ENCODE measurements around the gene VSX1. TPM values are rescaled to one million over a fixed set of nuclear protein-coding genes. Genes with fewer than 3 reads are reported as not detected.

VSX1 gene
- total and polyA plus RNA-seq, 7 donors = 0.03 TPM; not detected in 6

GRCh38 chr20:25047766-25048165 is 34.2 kb downstream of the VSX1 start:
- peaks cover 2 to 79% (median 61%) of the 10 kb centered on the region in 4 donors for H3K4me1 ChIP-seq
- WGBS, 2 donors = 77 to 86% methylated on average over 13 of the region's 13 CpGs
- no peak for TF ChIP-seq EP300 (IDR thresholded peaks at IDR 0.05)
- H3K27ac ChIP-seq = no peak overlapping the region
- no peaks in the 10 kb centered on the region for H3K27me3 ChIP-seq
- intact Hi-C loops (cut with DNase I) = loop anchor here (10.0 kb wide), 1 partner anchor 1413 kb away; the partner anchor contains the start of gene CST3
- H3K36me3 ChIP-seq = peaks cover 8 to 32% (median 19%) of the 10 kb centered on the region in 4 donors
- no peak overlapping the region for H3K4me3 ChIP-seq
- H3K9me3 ChIP-seq = no peaks in the 10 kb centered on the region
- peak; percentile 54 for DNase-seq

DNA sequence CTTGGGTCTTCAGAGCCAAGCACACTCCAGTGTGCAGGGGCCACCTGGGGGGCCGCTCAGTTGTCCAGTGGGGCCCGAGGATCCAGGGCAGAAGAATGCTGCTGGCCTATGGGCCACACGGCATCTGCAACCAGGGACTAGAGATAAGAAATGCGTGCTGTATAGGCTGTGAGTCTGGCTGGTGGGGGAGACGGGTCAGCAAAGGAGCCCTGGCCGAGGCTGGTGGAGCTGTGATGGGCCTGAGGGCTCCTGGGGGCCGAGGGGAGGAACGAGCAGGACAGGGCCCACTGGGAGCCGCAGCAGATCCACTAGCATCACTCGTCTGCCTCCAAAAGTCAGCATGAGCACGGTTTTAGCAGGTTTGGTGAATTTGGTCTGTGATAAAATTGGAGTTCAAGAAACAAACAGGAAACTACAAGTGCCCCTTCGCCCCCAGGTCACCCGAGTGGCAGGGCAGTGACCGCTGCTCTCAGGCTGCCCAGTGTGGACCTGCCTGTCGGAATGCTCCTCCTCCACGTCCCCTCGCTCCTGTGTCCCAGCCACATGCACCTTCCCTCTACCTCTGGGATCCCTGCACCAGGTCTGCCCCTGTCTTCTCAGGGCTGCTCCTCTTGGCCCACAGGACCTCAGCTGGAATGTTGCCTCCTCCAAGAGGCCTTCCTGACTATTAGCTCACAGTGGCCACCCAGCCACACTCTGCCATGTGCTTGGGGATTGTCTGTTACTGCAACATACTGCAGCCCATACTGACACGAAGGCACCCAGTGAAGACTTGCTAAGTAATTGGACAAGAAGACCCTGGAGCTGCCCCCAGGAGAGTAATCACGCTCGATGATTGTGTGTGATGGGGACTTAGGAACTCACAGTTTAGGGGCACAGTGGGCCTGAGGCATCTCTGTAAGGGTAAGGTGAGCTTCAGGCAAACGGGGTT is 34.9 kb downstream of the VSX1 start:
- peak; percentile 58 for DNase-seq
- TF ChIP-seq POLR2AphosphoS5 (IDR thresholded peaks at IDR 0.05) (no peak), EP300 (IDR thresholded peaks at IDR 0.05) (no peak), CTCF (IDR thresholded peaks at IDR 0.05) (no peak)

GRCh38 chr20:25046181-25046641 is 35.7 kb downstream of the VSX1 start:
- TF ChIP-seq EP300 (IDR thresholded peaks at IDR 0.05) (no peak), CTCF (IDR thresholded peaks at IDR 0.05) (no peak), POLR2AphosphoS5 (IDR thresholded peaks at IDR 0.05) (no peak), POLR2A (IDR thresholded peaks at IDR 0.05) (no peak)
- peak; percentile 51 for DNase-seq
- Histone ChIP-seq H3K4me1 (peaks cover 0 to 79% (median 60%) of the 10 kb centered on the region in 4 donors), H3K4me3 (no peak overlapping the region), H3K36me3 (peaks cover 8 to 32% (median 19%) of the 10 kb centered on the region in 4 donors), H3K27ac (no peak overlapping the region), H3K9me3 (no peaks in the 10 kb centered on the region), H3K27me3 (no peaks in the 10 kb centered on the region)
- intact Hi-C loops (cut with DNase I) = loop anchor here (10.0 kb wide), 1 partner anchor 1411 kb away; the partner anchor contains the start of gene CST3
- 82 to 89% methylated on average over 14 of the region's 14 CpGs for WGBS, 2 donors

More for the DNA sequence above, 34.9 kb downstream of the VSX1 start:
- 82 to 89% methylated on average over 21 of the region's 21 CpGs for WGBS, 2 donors
- peaks cover 0 to 79% (median 60%) of the 10 kb centered on the region in 4 donors for H3K4me1 ChIP-seq
- intact Hi-C loops (cut with DNase I) = loop anchor here (10.0 kb wide), 1 partner anchor 1412 kb away; the partner anchor contains the start of gene CST3
- peaks cover 8 to 32% (median 19%) of the 10 kb centered on the region in 4 donors for H3K36me3 ChIP-seq
- H3K9me3 ChIP-seq = no peaks in the 10 kb centered on the region
- H3K4me3 ChIP-seq = no peak overlapping the region
- H3K27me3 ChIP-seq = no peaks in the 10 kb centered on the region
- no peak overlapping the region for H3K27ac ChIP-seq

DNA sequence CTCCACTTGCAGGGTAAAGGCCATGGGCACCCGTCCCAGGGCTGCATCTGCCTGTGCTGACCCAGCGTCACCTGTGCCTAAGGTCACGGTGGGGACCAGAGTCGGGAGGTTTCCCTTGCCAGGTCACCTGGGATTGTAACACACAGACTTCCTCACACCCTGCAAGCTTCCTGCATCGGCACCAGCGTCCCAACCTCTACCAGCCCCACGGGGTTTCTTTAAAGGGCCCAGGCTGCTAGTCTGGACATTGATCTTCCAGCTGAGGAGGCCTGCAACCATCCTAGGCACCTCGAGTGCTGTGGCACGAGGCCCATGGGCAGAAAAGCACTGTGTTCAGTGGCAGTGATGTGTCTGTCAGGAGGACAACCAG is 36.6 kb downstream of the VSX1 start:
- intact Hi-C loops (cut with DNase I) = loop anchor here (10.0 kb wide), 1 partner anchor 1411 kb away; the partner anchor contains the start of gene CST3
- WGBS, 2 donors = 59 to 66% methylated on average over 9 of the region's 9 CpGs
- peak; percentile 58 for DNase-seq
- peaks cover 0 to 79% (median 60%) of the 10 kb centered on the region in 4 donors for H3K4me1 ChIP-seq
- TF ChIP-seq POLR2AphosphoS5 (IDR thresholded peaks at IDR 0.05) (no peak), CTCF (IDR thresholded peaks at IDR 0.05) (no peak), EP300 (IDR thresholded peaks at IDR 0.05) (no peak), POLR2A (IDR thresholded peaks at IDR 0.05) (no peak)
- H3K4me3 ChIP-seq = no peak overlapping the region
- H3K36me3 ChIP-seq = peaks cover 8 to 32% (median 19%) of the 10 kb centered on the region in 4 donors
- no peak overlapping the region for H3K27ac ChIP-seq
- no peaks in the 10 kb centered on the region for H3K9me3 ChIP-seq
- H3K27me3 ChIP-seq = no peaks in the 10 kb centered on the region

Measured in sigmoid colon (tissue), 7 donors.